Thyroid gland (tissue), 4 donors: ENCODE results near the gene NOPCHAP1. TPM values are rescaled to one million over a fixed set of nuclear protein-coding genes. Genes with fewer than 3 reads are reported as not detected.
A peak's percentile ranks its signal among the peaks of the same experiment; 100 is the strongest.
"Not testable (repeated sequence)": the region's sequence is repeated elsewhere in the genome, so short reads cannot be mapped to it uniquely, and the experiment has no call there.

Experiments used
- DNase-seq, 2 donors: peaks; one replicate each; pipeline ENCODE4 v3.0.0-alpha.2; 2019
- H3K27ac ChIP-seq, 3 donors: fragments of 200-600 bp; sonication (generic); 1 replicate in 2 of 3; 2 replicates in 1 of 3; pipeline ENCODE4 v1.5.1; 2016 to 2019; ENCODE audit warnings: mild to moderate bottlenecking in 1 of 3, moderate library complexity in 1 of 3
- H3K27me3 ChIP-seq: fragments of 200-600 bp; sonication (generic); one replicate; pipeline ENCODE4 v1.5.1; 2019
- H3K36me3 ChIP-seq, 2 donors: fragments of 200-600 bp; sonication (generic); one replicate each; pipeline ENCODE4 v1.5.1; 2016 to 2019
- H3K4me1 ChIP-seq, 2 donors: fragments of 200-600 bp; sonication (generic); one replicate each; pipeline ENCODE4 v1.5.1; 2017 to 2019
- H3K4me3 ChIP-seq, 3 donors: fragments of 200-600 bp; sonication (generic); replicated peaks in 1 of 3; 1 replicate in 2 of 3; 2 replicates in 1 of 3; pipeline ENCODE4 v1.5.1; 2016; ENCODE audit warnings: mild to moderate bottlenecking in 1 of 3
- H3K9me3 ChIP-seq: fragments of 200-600 bp; sonication (generic); one replicate; pipeline ENCODE4 v1.5.1; 2017
- POLR2A ChIP-seq, 2 donors: fragments of 450-650 bp; IDR thresholded peaks; one replicate each; pipeline ENCODE4 v1.6.1; 2017; ENCODE audit warnings: antibody characterized with exemption in 2 of 2, mild to moderate bottlenecking in 2 of 2, moderate library complexity in 1 of 2
- WGBS, 2 donors: methylation state at CpG; one replicate each; pipeline ENCODE4 v1.1.5; 2017; 5-methylcytosine and 5-hydroxymethylcytosine counted together
- intact Hi-C: fragments of 100-400 bp; cut with DNase I; formaldehyde crosslinking; loops from one replicate; pipeline ENCODE4 v1.15.1; 2023
- total RNA-seq, 4 donors: library from RNA; depleted of rRNA; stranded (reverse); fragments of >200 nt; gene quantifications; one replicate each; pipeline ENCODE4 v1.2.3, GENCODE V29; 2016
- TF ChIP-seq, protein P1 (sequence below), 6 experiments: fragments of 200-600 bp in 3 of 6; fragments of 450-650 bp in 3 of 6; sonication (generic) in 3 of 6; IDR thresholded peaks; one replicate each; pipeline ENCODE4 v1.5.1; 2016 to 2019; ENCODE audit warnings: antibody characterized with exemption in 6 of 6, mild to moderate bottlenecking in 2 of 6, inconsistent platforms in 1 of 6, moderate library complexity in 1 of 6

Gene NOPCHAP1, protein sequence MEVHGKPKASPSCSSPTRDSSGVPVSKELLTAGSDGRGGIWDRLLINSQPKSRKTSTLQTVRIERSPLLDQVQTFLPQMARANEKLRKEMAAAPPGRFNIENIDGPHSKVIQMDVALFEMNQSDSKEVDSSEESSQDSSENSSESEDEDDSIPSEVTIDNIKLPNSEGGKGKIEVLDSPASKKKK
- total RNA-seq, result 10 to 100 TPM in 2 of 4 donors, 1 to 10 TPM in 2; 6.2 to 13.9 (median 10.6) TPM

DNA sequence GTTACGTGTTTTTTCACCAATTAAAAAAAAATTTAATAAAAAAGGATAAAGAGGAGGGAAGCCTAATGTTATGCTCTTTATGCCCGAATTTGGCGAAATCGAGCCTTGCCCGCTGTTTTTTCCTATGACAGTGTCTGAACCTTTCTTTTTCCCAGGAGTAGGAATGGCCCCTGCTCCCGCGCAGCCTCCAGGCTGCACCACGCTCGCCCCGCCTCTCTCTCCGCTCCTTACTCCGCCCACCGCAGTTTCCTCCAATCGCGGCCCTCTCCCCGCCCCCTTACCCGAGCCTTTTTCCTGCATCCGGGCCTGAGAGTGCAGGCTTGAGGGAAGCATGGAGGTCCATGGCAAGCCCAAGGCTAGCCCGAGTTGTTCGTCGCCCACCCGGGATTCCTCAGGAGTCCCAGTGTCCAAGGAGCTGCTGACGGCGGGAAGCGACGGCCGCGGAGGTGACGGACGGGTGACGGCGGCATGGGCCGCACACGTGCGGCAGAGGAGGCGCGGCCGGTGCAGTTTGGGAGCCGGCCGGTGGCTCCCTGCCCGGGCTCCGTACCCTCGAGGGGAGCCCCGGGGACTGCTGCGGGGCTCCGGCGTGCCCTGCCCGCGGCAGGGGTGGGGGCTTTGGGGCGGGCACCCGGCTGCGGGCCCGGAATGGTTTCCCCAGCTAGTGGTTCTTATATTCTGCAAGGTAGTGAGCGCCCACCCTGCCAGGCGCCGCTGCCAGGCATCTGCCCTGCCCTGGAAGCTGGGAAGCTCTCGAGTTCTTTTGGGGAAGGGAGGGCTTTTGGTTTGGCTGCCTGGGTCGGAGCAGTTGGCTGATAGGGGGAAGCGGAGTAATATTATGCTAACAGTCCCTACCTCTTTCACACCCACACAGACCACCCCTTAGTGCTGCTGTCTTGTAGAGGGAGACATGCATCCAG, at the start of gene NOPCHAP1:
Gene NOPCHAP1 (plus strand): TSS at position 295 of the 920 bp plus-strand sequence. CDS start 37 bp downstream, at position 332.
- H3K4me1 ChIP-seq, result peaks cover 10 to 13% of the 10 kb centered on the region in 2 donors
- H3K27me3 ChIP-seq, result no peaks in the 10 kb centered on the region
- intact Hi-C loops, result no loop called here
- H3K36me3 ChIP-seq, result no peaks in the 10 kb centered on the region
- TF ChIP-seq, protein P1, sequence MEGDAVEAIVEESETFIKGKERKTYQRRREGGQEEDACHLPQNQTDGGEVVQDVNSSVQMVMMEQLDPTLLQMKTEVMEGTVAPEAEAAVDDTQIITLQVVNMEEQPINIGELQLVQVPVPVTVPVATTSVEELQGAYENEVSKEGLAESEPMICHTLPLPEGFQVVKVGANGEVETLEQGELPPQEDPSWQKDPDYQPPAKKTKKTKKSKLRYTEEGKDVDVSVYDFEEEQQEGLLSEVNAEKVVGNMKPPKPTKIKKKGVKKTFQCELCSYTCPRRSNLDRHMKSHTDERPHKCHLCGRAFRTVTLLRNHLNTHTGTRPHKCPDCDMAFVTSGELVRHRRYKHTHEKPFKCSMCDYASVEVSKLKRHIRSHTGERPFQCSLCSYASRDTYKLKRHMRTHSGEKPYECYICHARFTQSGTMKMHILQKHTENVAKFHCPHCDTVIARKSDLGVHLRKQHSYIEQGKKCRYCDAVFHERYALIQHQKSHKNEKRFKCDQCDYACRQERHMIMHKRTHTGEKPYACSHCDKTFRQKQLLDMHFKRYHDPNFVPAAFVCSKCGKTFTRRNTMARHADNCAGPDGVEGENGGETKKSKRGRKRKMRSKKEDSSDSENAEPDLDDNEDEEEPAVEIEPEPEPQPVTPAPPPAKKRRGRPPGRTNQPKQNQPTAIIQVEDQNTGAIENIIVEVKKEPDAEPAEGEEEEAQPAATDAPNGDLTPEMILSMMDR (IDR thresholded peaks at IDR 0.05), result no peak
- peak in 1 of 2 donors; percentile 92 for TF ChIP-seq POLR2A (IDR thresholded peaks at IDR 0.05)
- DNase-seq, result peak; percentile 96
- H3K9me3 ChIP-seq, result no peaks in the 10 kb centered on the region
- H3K4me3 ChIP-seq, result peak within 1 kb of the TSS; percentile 45 to 76 (median 73)
- peak within 1 kb of the TSS in 2 of 3 donors; percentile 54 to 60 for H3K27ac ChIP-seq
- 0 to 1% methylated on average over 26 of the region's 59 CpGs for WGBS, 2 donors

DNA sequence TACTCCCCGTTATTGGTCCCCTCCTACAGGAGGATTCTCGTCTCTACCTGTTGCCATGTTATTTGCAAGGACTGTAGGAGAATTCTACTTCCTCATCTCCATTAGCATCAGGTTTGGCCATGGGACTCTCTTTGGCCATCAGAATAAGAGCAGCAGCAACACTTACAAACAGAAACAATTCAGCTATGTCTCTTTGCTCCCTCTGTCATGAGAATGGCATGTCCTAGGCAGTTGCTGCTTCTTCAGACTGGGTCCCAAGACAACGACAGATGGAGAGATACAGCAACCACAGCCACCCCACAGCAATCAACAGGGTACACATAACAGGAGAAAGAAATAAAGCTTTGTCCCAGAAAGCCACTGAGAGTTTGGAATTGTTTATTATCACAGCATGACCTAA, 47.7 kb upstream of the NOPCHAP1 start:
- Histone ChIP-seq H3K36me3 (no peaks in the 10 kb centered on the region), H3K27me3 (no peaks in the 10 kb centered on the region), H3K4me3 (no peak overlapping the region), H3K9me3 (no peaks in the 10 kb centered on the region), H3K4me1 (no peaks in the 10 kb centered on the region), H3K27ac (no peak overlapping the region)
- TF ChIP-seq POLR2A (IDR thresholded peaks at IDR 0.05), result no peak
- TF ChIP-seq, protein P1 (IDR thresholded peaks at IDR 0.05), result no peak
- WGBS, 2 donors, result 73 to 74% methylated on average over 3 of the region's 3 CpGs
- DNase-seq, result no peak
- intact Hi-C loops, result no loop called here

DNA sequence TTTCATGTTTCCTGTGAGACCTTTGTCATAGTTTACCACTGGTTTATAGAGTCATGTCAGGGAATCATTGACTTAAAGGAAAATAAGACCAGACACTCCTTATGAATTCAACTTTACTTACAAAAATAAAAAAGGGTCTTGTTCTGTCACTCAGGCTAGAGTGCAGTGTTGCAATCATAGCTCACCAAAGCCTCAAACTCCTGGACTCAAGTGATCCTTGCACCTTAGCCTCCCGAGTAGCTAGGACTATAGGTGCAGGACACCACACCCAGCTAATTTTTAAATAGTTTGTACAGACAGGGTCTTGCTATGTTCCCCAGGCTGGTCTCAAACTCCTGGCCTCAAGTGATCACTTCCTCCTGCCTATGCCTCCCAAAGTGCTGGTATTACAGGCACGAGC, 47.0 kb upstream of the NOPCHAP1 start:
- Histone ChIP-seq H3K27me3 (no peaks in the 10 kb centered on the region), H3K27ac (no peak overlapping the region), H3K4me3 (no peak overlapping the region), H3K9me3 (no peaks in the 10 kb centered on the region), H3K36me3 (no peaks in the 10 kb centered on the region), H3K4me1 (no peaks in the 10 kb centered on the region)
- TF ChIP-seq, protein P1 (IDR thresholded peaks at IDR 0.05), result no peak
- no peak for TF ChIP-seq POLR2A (IDR thresholded peaks at IDR 0.05)
- 87 to 90% methylated on average over 2 of the region's 2 CpGs for WGBS, 2 donors
- intact Hi-C loops, result no loop called here
- no peak for DNase-seq

DNA sequence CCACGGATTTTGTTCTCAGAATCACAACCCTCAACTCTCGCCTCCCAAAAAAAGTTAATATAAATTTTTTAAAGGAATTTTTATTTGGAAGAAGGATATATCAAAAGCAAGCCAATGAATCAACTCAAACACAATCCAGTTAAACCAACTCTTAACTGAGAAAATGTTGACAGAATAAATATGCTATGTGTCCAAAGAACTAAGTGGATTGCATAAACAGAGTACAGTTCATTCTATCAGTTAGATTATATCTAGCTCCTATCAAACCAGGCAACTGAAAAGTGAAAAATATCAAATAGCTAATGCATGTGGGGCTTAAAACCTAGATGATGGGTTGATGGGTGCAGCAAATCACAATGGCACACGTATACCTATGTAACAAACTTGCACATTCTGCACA, 44.7 kb upstream of the NOPCHAP1 start:
- no peaks in the 10 kb centered on the region for H3K36me3 ChIP-seq
- H3K9me3 ChIP-seq, result no peaks in the 10 kb centered on the region
- H3K4me1 ChIP-seq, result no peaks in the 10 kb centered on the region
- 93 to 94% methylated on average over 3 of the region's 3 CpGs for WGBS, 2 donors
- intact Hi-C loops, result no loop called here
- H3K27ac ChIP-seq, result no peak overlapping the region
- H3K27me3 ChIP-seq, result no peaks in the 10 kb centered on the region
- DNase-seq, result no peak
- no peak for TF ChIP-seq POLR2A (IDR thresholded peaks at IDR 0.05)
- H3K4me3 ChIP-seq, result no peak overlapping the region

DNA sequence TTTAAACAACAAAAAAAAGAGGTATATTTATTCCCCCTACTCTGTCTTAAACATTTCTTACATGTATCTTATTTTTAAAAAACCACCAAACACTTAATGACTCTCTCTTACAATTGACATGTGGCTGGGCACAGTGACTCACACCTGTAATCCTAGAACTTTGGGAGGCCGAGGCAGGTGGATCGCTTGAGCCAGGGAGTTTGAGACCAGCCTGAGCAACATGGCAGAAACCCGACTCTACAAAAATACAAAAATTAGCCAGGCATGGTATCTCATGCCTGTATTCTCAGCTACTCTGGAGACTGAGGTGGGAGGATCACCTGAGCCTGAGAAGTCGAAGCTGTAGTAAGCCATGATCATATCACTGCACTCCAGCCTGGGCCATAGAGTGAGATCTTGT, 44.0 kb upstream of the NOPCHAP1 start:
- Histone ChIP-seq H3K4me3 (no peak overlapping the region), H3K36me3 (no peaks in the 10 kb centered on the region), H3K27ac (no peak overlapping the region), H3K4me1 (no peaks in the 10 kb centered on the region), H3K27me3 (no peaks in the 10 kb centered on the region), H3K9me3 (no peaks in the 10 kb centered on the region)
- no peak for TF ChIP-seq POLR2A (IDR thresholded peaks at IDR 0.05)
- TF ChIP-seq, protein P1 (IDR thresholded peaks at IDR 0.05), result no peak
- 92 to 96% methylated on average over 4 of the region's 4 CpGs for WGBS, 2 donors
- DNase-seq, result no peak
- intact Hi-C loops, result no loop called here

DNA sequence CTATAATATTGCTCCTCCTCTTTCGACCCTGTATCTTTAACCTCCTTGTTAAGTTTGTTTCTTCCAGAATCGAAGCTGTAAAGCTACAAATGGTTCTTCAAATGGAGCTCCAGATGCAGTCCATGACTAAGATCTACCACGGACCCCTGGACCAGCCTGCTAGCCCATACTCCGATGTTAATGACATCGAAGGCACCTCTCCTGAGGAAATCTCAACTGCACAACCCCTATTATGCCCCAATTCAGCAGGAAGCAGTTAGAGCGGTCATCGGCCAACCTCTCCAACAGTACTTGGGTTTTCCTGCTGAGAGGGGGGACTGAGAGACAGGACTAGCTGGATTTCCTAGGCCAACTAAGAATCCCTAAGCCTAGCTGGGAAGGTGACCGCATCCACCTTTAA, 42.7 kb upstream of the NOPCHAP1 start:
- 94 to 97% methylated on average over 8 of the region's 8 CpGs for WGBS, 2 donors
- not testable (repeated sequence) for DNase-seq

More for the DNA sequence above, 42.7 kb upstream of the NOPCHAP1 start:
- H3K4me3 ChIP-seq, H3K4me1 ChIP-seq, H3K27me3 ChIP-seq, intact Hi-C loops, H3K9me3 ChIP-seq, H3K27ac ChIP-seq, H3K36me3 ChIP-seq: not testable (repeated sequence)
